ENCODE results near the gene HOXB2.

- TF ChIP-seq CTCF (conservative IDR thresholded peaks at IDR 0.05 in 1 of 2, IDR thresholded peaks at IDR 0.05 in 1 of 2; ENCODE audit: low read depth in 1 of 2, low read length in 2 of 2) = no peak
- TF ChIP-seq EZH2 (IDR thresholded peaks at IDR 0.05; ENCODE audit: low read length, missing control alignments) = no peak
These were observed 6.3 kb upstream of the HOXB2 start for GRCh38 chr17:48551214-48551555.
